A549 treated with AZD9567 at 1 μM for 4 hours (cell line): ENCODE results near the gene SERPINA4. TPM values are rescaled to one million over a fixed set of nuclear protein-coding genes. Genes with fewer than 3 reads are reported as not detected.

Experiments used
- total RNA-seq: library from RNA; stranded (reverse); fragments of 200-300 nt; extraction: Qiagen RNA extraction; gene quantifications from 5 replicates; pipeline ENCODE4 v1.2.3, GENCODE V29; 2022; ENCODE audit not compliant: insufficient read depth

Gene SERPINA4
- total RNA-seq, result not detected in 5 replicates

GRCh38 chr14:94560751-94561655, at the start of gene SERPINA4:
TSS of gene SERPINA4 (plus strand) at chr14:94561442. CDS start at chr14:94563483, 2,041 bp downstream.

GRCh38 chr14:94581127-94581999, 20.1 kb downstream of the SERPINA4 start, which contains the start of gene SERPINA5:
TSS of gene SERPINA5 (plus strand) at chr14:94581426. CDS start at chr14:94587363, 5,937 bp downstream.

GRCh38 chr14:94612174-94612573, 50.9 kb downstream of the SERPINA4 start, which contains the start of gene SERPINA3:
TSS of gene SERPINA3 (plus strand) at chr14:94612391. CDS start at chr14:94614442, 2,051 bp downstream.

Other genes starting within 250 kb of the SERPINA4 start
- gene SERPINA6, start 238.1 kb upstream of the SERPINA4 start, total RNA-seq, result 1.1 to 1.6 TPM (median 1.5 TPM) in 5 replicates
- not detected in 5 replicates for gene SERPINA2, start 194.7 kb upstream of the SERPINA4 start, total RNA-seq
- 0.86 to 9.9 TPM (median 1.1 TPM) in 5 replicates for gene SERPINA1, start 172.8 kb upstream of the SERPINA4 start, total RNA-seq
- not detected in 5 replicates for gene SERPINA11, start 108.6 kb upstream of the SERPINA4 start, total RNA-seq
- not detected in 5 replicates for gene SERPINA9, start 85.2 kb upstream of the SERPINA4 start, total RNA-seq
- gene SERPINA12, start 52.0 kb upstream of the SERPINA4 start, total RNA-seq, result 0.05 TPM in 1 of 5 replicates, not detected in the others
- 0.11 to 0.22 TPM (median 0.17 TPM) in 4 of 5 replicates, not detected in the other for gene SERPINA5, start 20.0 kb downstream of the SERPINA4 start, total RNA-seq
- 9.6 to 11.7 TPM (median 10.4 TPM) in 5 replicates for gene SERPINA3, start 50.9 kb downstream of the SERPINA4 start, total RNA-seq
- 0.35 to 0.42 TPM (median 0.38 TPM) in 4 of 5 replicates, not detected in the other for gene GSC, start 208.7 kb downstream of the SERPINA4 start, total RNA-seq